Stimulated activated CD4-positive, alpha-beta T cell treated with anti-CD3 and anti-CD28 coated beads, Interleukin-15, amount 100 ng/mL, for 24 hours (primary cell): Measurements from ENCODE around the gene PLXNC1.

ENCODE experiments used
- DNase-seq: peaks from one replicate; pipeline ENCODE4 v3.0.0-alpha.2; 2020

PLXNC1 gene

GRCh38 chr12:94163850-94164249 lies 15.5 kb downstream of the PLXNC1 start:
- DNase-seq = no peak

GRCh38 chr12:94165138-94165537 lies 16.8 kb downstream of the PLXNC1 start:
- DNase-seq = no peak

GRCh38 chr12:94165670-94166364 lies 17.4 kb downstream of the PLXNC1 start:
- DNase-seq = no peak

- no peak for DNase-seq
These were observed 18.8 kb downstream of the PLXNC1 start for GRCh38 chr12:94167071-94167755.

GRCh38 chr12:94167756-94168416 lies 19.5 kb downstream of the PLXNC1 start:
- no peak for DNase-seq

GRCh38 chr12:94169495-94169894 lies 21.1 kb downstream of the PLXNC1 start:
- peak; percentile 33 for DNase-seq

GRCh38 chr12:94169966-94170689 lies 21.8 kb downstream of the PLXNC1 start:
- no peak for DNase-seq

GRCh38 chr12:94170690-94171594 lies 22.6 kb downstream of the PLXNC1 start:
- DNase-seq = no peak

- DNase-seq = no peak
These were observed 23.2 kb downstream of the PLXNC1 start for GRCh38 chr12:94171595-94171930.

GRCh38 chr12:94172031-94172430 lies 23.7 kb downstream of the PLXNC1 start:
- peak; percentile 66 for DNase-seq

GRCh38 chr12:94172973-94173372 lies 24.6 kb downstream of the PLXNC1 start:
- no peak for DNase-seq

GRCh38 chr12:94173660-94174265 lies 25.4 kb downstream of the PLXNC1 start:
- DNase-seq = no peak

- peak; percentile 59 for DNase-seq
These were observed 26.2 kb downstream of the PLXNC1 start for GRCh38 chr12:94174576-94174975.

- DNase-seq = peak; percentile 12
These were observed 27.6 kb downstream of the PLXNC1 start for GRCh38 chr12:94175763-94176668.

- no peak for DNase-seq
These were observed 29.7 kb downstream of the PLXNC1 start for GRCh38 chr12:94178054-94178453.

- DNase-seq = no peak
These were observed 30.5 kb downstream of the PLXNC1 start for GRCh38 chr12:94178882-94179281.

GRCh38 chr12:94179723-94180122 lies 31.3 kb downstream of the PLXNC1 start:
- DNase-seq = no peak

- no peak for DNase-seq
These were observed 32.4 kb downstream of the PLXNC1 start for GRCh38 chr12:94180558-94181296.

- no peak for DNase-seq
These were observed 34.8 kb downstream of the PLXNC1 start for GRCh38 chr12:94182986-94183707.
